IMR-90 (cell line): ENCODE results near the gene FBXL7. TPM values are rescaled to one million over a fixed set of nuclear protein-coding genes. Genes with fewer than 3 reads are reported as not detected.

Source experiments
- ATAC-seq: fragments of 200-7000 bp; cut with Tn5 transposase; 2 replicates; pipeline ENCODE4 v1.9.1; 2020; ENCODE audit warnings: low read depth, mild to moderate bottlenecking, moderate library complexity
- BruUV-seq: library from RNA; stranded (reverse); fragments of 400-500 nt; replicated peaks from 2 replicates; lab custom pipeline; 2021; lab: Mats Ljungman, UMichigan
- CTCF ChIA-PET: fragments of 300-600 bp; formaldehyde crosslinking; extraction: SDS; loops from one replicate; lab custom pipeline; 2021; ENCODE audit warnings: antibody characterized with exemption; lab: Yijun Ruan, JAX
- POLR2A ChIA-PET: fragments of 300-600 bp; sonication (Branson Sonifier 250); formaldehyde crosslinking; loops from one replicate; lab custom pipeline; 2022; ENCODE audit warnings: antibody characterized with exemption; ENCODE audit not compliant: unreplicated experiment; lab: Charles Lee
- DNase-seq: peaks from one replicate; pipeline ENCODE4 v3.0.0; 2013
- H2AFZ ChIP-seq: replicated peaks from 2 replicates; pipeline ENCODE3; 2013; ENCODE audit warnings: low read length, mild to moderate bottlenecking; ENCODE audit not compliant: poor library complexity
- H2AK5ac ChIP-seq: 2 replicates; pipeline ENCODE4 v1.6.1; 2013; ENCODE audit warnings: low read depth, low read length, inconsistent platforms
- H2AK9ac ChIP-seq: replicated peaks from 2 replicates; pipeline ENCODE3; 2013; ENCODE audit warnings: mild to moderate bottlenecking, low read depth, low read length, moderate library complexity; ENCODE audit not compliant: poor library complexity
- H2BK120ac ChIP-seq: 2 replicates; pipeline ENCODE4 v1.6.1; 2013; ENCODE audit warnings: low read depth, low read length, inconsistent platforms
- H2BK15ac ChIP-seq: 3 replicates; pipeline ENCODE4 v1.6.1; 2013; ENCODE audit warnings: low read depth, low read length, inconsistent platforms
- H2BK20ac ChIP-seq: 2 replicates; pipeline ENCODE4 v1.6.1; 2013; ENCODE audit warnings: low read depth, mild to moderate bottlenecking, inconsistent platforms, low read length, moderate library complexity
- H2BK5ac ChIP-seq: 2 replicates; pipeline ENCODE4 v1.6.1; 2013; ENCODE audit warnings: mild to moderate bottlenecking, low read depth, low read length, inconsistent platforms; ENCODE audit not compliant: poor library complexity, severe bottlenecking
- H3K14ac ChIP-seq: replicated peaks from 2 replicates; pipeline ENCODE4 v1.6.1; 2013; ENCODE audit warnings: low read depth, low read length, inconsistent platforms
- H3K18ac ChIP-seq: 2 replicates; pipeline ENCODE4 v1.6.1; 2013; ENCODE audit warnings: low read depth, low read length, control low read depth
- H3K23ac ChIP-seq: 2 replicates; pipeline ENCODE4 v1.6.1; 2013; ENCODE audit warnings: low read depth, low read length, inconsistent platforms
- H3K27ac ChIP-seq: 2 replicates; pipeline ENCODE4 v1.5.1; 2013; ENCODE audit warnings: mild to moderate bottlenecking, control low read depth, low read length; ENCODE audit not compliant: insufficient read depth
- H3K27me3 ChIP-seq: 2 replicates; pipeline ENCODE4 v1.6.1; 2013; ENCODE audit warnings: low read length; ENCODE audit not compliant: control insufficient read depth, insufficient read depth
- H3K36me3 ChIP-seq: 2 replicates; pipeline ENCODE4 v1.6.1; 2013; ENCODE audit warnings: low read length, mixed read lengths; ENCODE audit not compliant: control insufficient read depth, insufficient read depth
- H3K4ac ChIP-seq: 2 replicates; pipeline ENCODE4 v1.6.1; 2013; ENCODE audit warnings: low read depth, low read length, inconsistent platforms
- H3K4me1 ChIP-seq: 2 replicates; pipeline ENCODE4 v1.6.1; 2013; ENCODE audit warnings: low read length, mixed read lengths; ENCODE audit not compliant: control insufficient read depth, insufficient read depth
- H3K4me2 ChIP-seq: 2 replicates; pipeline ENCODE4 v1.6.1; 2013; ENCODE audit warnings: low read depth, mild to moderate bottlenecking, control low read depth, low read length, moderate library complexity
- H3K4me3 ChIP-seq: 2 replicates; pipeline ENCODE4 v1.5.1; 2013; ENCODE audit warnings: low read depth, mild to moderate bottlenecking, control low read depth, low read length, moderate library complexity; ENCODE audit not compliant: insufficient read depth
- H3K56ac ChIP-seq: 2 replicates; pipeline ENCODE4 v1.6.1; 2013; ENCODE audit warnings: low read length, inconsistent platforms; ENCODE audit not compliant: insufficient read depth; ENCODE audit errors: extremely low read depth
- H3K79me1 ChIP-seq, 2 experiments: 2 replicates each; pipeline ENCODE4 v1.6.1; 2013; ENCODE audit warnings: low read length in 2 of 2, inconsistent platforms in 1 of 2, low read depth in 1 of 2
- H3K9ac ChIP-seq: 2 replicates; pipeline ENCODE4 v1.6.1; 2013; ENCODE audit warnings: low read depth, low read length, control low read depth
- H3K9me1 ChIP-seq: 2 replicates; pipeline ENCODE4 v1.6.1; 2013; ENCODE audit warnings: low read length, inconsistent platforms; ENCODE audit not compliant: insufficient read depth
- H3K9me3 ChIP-seq: 2 replicates; pipeline ENCODE4 v1.6.1; 2013; ENCODE audit warnings: low read length; ENCODE audit not compliant: control insufficient read depth, insufficient read depth
- H4K20me1 ChIP-seq: 2 replicates; pipeline ENCODE4 v1.6.1; 2013; ENCODE audit warnings: low read length, inconsistent platforms; ENCODE audit not compliant: insufficient read depth
- H4K5ac ChIP-seq: 2 replicates; pipeline ENCODE4 v1.6.1; 2013; ENCODE audit warnings: mild to moderate bottlenecking, low read depth, low read length, control low read depth
- H4K8ac ChIP-seq, 2 experiments: 2 replicates each; pipeline ENCODE4 v1.6.1; 2013; ENCODE audit warnings: low read depth in 2 of 2, low read length in 2 of 2, control low read depth in 1 of 2, inconsistent platforms in 1 of 2
- H4K91ac ChIP-seq: 2 replicates; pipeline ENCODE4 v1.6.1; 2013; ENCODE audit warnings: low read depth, low read length, inconsistent platforms; ENCODE audit not compliant: insufficient read depth
- BHLHE40 ChIP-seq: fragments of 150-350 bp; IDR thresholded peaks from 2 replicates; pipeline ENCODE4 v1.6.1; 2016; ENCODE audit warnings: mild to moderate bottlenecking, low read depth, low read length
- CEBPB ChIP-seq: IDR thresholded peaks from 2 replicates; pipeline ENCODE4 v1.6.1; 2012; ENCODE audit warnings: low read depth, low read length, improper control_type of control experiment
- CHD1 ChIP-seq: IDR thresholded peaks from 2 replicates; pipeline ENCODE4 v1.6.1; 2012; ENCODE audit warnings: low read depth, low read length, improper control_type of control experiment
- CTCF ChIP-seq: conservative IDR thresholded peaks from 2 replicates; pipeline ENCODE4 v1.5.1; 2012; ENCODE audit warnings: mild to moderate bottlenecking, low read depth, low read length, improper control_type of control experiment
- FOS ChIP-seq: fragments of 150-350 bp; IDR thresholded peaks from 2 replicates; pipeline ENCODE4 v1.6.1; 2016; ENCODE audit warnings: low read depth, low read length
- POLR2A ChIP-seq: IDR thresholded peaks from 2 replicates; pipeline ENCODE4 v1.6.1; 2012; ENCODE audit warnings: mild to moderate bottlenecking, low read depth, low read length
- RAD21 ChIP-seq: IDR thresholded peaks from 2 replicates; pipeline ENCODE4 v1.6.1; 2012; ENCODE audit warnings: low read length, improper control_type of control experiment
- SMC3 ChIP-seq: fragments of 150-350 bp; IDR thresholded peaks from 2 replicates; pipeline ENCODE4 v1.6.1; 2016; ENCODE audit warnings: low read depth, mild to moderate bottlenecking, antibody characterized with exemption, low read length, moderate library complexity
- USF2 ChIP-seq: fragments of 150-350 bp; IDR thresholded peaks from 2 replicates; pipeline ENCODE4 v1.6.1; 2017; ENCODE audit warnings: mild to moderate bottlenecking, antibody characterized with exemption, low read length, low read depth
- WGBS, 2 experiments: methylation state at CpG; one replicate each; pipeline versions ENCODE4 v1.1.5 to v1.1.7; 2013; ENCODE audit warnings: missing lambda C conversion rate in 2 of 2; ENCODE audit not compliant: insufficient read length in 1 of 2; ENCODE audit errors: extremely low coverage in 2 of 2; 5-methylcytosine and 5-hydroxymethylcytosine counted together
- dilution Hi-C: fragments of 300-500 bp; cut with HindIII; formaldehyde crosslinking; loops from one replicate; pipeline ENCODE4 v1.14.3; 2018; ENCODE audit warnings: low sequenced_read_pairs; ENCODE audit not compliant: unreplicated experiment
- in situ Hi-C: fragments of 300-500 bp; cut with MboI; formaldehyde crosslinking; loops from 3 replicates; pipeline ENCODE4 v1.14.3; 2019; ENCODE audit warnings: low sequenced_read_pairs, inconsistent platforms, mixed read lengths
- intact Hi-C: fragments of 100-400 bp; cut with micrococcal nuclease; formaldehyde crosslinking; loops from 2 replicates; pipeline ENCODE4 v1.10.0; 2022
- polyA plus RNA-seq, 3 experiments: library from polyadenylated mRNA; depleted of rRNA; stranded (reverse); fragments of >200 nt; gene quantifications; 2 replicates each; pipeline ENCODE4 v1.2.3, GENCODE V29; 2012; ENCODE audit warnings: low replicate concordance in 1 of 3
- total RNA-seq: library from RNA; depleted of rRNA; stranded (reverse); fragments of >200 nt; gene quantifications from 2 replicates; pipeline ENCODE4 v1.2.3, GENCODE V29; 2012

FBXL7 gene
- total and polyA plus RNA-seq, 2 of the 4 experiments (the other 2 are of a cell fraction) = 4.1 to 10.2 TPM

- Histone ChIP-seq H3K9me3 (no peaks in the 10 kb centered on the region), H4K20me1 (peaks cover 6% of the 10 kb centered on the region; the same call in 1 of the 2 replicates), H3K27me3 (no peaks in the 10 kb centered on the region), H2BK120ac (no peak overlapping the region), H3K14ac (no peak overlapping the region), H3K36me3 (no peaks in the 10 kb centered on the region), H3K9ac (no peak overlapping the region), H2AFZ (no peak overlapping the region), H3K18ac (no peak overlapping the region), H4K5ac (no peak overlapping the region), H3K56ac (no peak overlapping the region), H3K23ac (no peak overlapping the region), H4K8ac (no peak overlapping the region), H3K4me2 (no peak overlapping the region), H3K27ac (no peak overlapping the region), H2AK9ac (no peak overlapping the region), H3K4ac (no peak overlapping the region), H2BK15ac (no peak overlapping the region), H3K4me3 (no peak overlapping the region), H3K4me1 (peaks cover 10% of the 10 kb centered on the region), H2BK20ac (no peak overlapping the region), H2BK5ac (no peak overlapping the region), H4K91ac (no peak overlapping the region), H2AK5ac (no peak overlapping the region), H3K79me1 (peaks cover 17 to 57% of the 10 kb centered on the region in 2 experiments), H3K9me1 (peaks cover 4% of the 10 kb centered on the region; the same call in 1 of the 2 replicates)
- POLR2A ChIA-PET = no interaction called here
- dilution Hi-C loops (no loop called here), intact Hi-C loops (loop anchor here (5.0 kb wide), 1 partner anchor 294 kb away; no protein-coding TSS in a partner anchor), in situ Hi-C loops (loop anchor here (25.0 kb wide), 1 partner anchor 801 kb away; no protein-coding TSS in a partner anchor)
- no peak for ATAC-seq
- TF ChIP-seq POLR2A (no peak), FOS (no peak), CHD1 (no peak), SMC3 (no peak), CTCF (no peak), USF2 (no peak), RAD21 (no peak), CEBPB (no peak), BHLHE40 (no peak)
- CTCF ChIA-PET = no interaction called here
- no peak for DNase-seq
- WGBS, 2 experiments = 43% methylated on average over 1 of the region's 2 CpGs; no CpG with 5 or more reads in 1 of the 2 experiments
- no TSS peak for BruUV-seq
Measured at GRCh38 chr5:15513431-15513830, 13.5 kb downstream of the FBXL7 start.
